Lower leg skin (tissue), 3 donors: ENCODE results near the gene MTRF1L.

ENCODE experiments used
- CTCF ChIP-seq, 3 donors: fragments of 450-650 bp; IDR thresholded peaks; one replicate each; pipeline ENCODE4 v1.5.1; 2016; ENCODE audit warnings: antibody characterized with exemption in 3 of 3, mild to moderate bottlenecking in 3 of 3, moderate library complexity in 2 of 3
- POLR2A ChIP-seq, 2 donors: fragments of 450-650 bp; IDR thresholded peaks; one replicate each; pipeline ENCODE4 v1.6.1; 2016 to 2017; ENCODE audit warnings: antibody characterized with exemption in 2 of 2, mild to moderate bottlenecking in 1 of 2, moderate library complexity in 1 of 2

DNA sequence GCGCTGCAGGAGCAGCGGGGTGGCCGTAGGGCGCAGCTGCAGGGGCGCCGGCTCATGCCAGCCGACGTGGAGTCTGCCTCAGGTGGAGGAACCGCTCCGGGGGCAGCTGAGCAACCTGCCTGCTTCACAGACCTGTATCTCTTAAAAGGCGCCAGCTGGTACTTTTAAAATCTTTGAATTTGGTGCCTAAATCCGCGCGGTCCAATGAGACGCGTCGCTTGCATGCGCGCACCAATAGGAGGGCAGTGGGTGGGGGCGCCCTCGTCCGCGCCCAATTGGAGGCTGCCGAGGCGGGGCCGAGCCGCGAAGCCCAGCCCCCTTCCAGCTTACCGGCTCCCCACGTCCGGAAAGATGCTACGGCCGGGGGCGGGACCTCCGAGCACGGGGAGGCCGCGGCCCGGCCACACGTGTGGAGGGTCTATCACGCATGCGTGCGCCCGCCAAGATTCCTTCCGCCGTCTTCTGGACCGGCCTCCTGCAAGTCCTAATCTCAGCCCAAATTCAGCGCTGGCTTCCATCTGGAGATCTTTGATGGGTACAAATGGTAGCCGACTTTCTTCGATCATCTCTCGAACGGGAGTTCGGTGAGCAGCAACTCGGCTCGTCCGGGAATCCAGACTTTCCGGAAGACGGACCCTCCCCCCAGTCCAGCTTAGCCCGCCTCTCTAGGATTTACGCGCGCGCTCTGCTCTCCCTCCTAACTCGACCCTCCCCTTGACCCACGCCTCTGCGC, 19.4 kb downstream of the MTRF1L start, which contains the start of gene FBXO5:
- no peak for TF ChIP-seq POLR2A (IDR thresholded peaks at IDR 0.05)
- TF ChIP-seq CTCF (IDR thresholded peaks at IDR 0.05) = no peak
